HG02938 (cell line): ENCODE data around the gene LRP1B.

Source experiments
- ATAC-seq: cut with Tn5 transposase; IDR thresholded peaks from one replicate; pipeline ENCODE4 v1.9.1; 2021; ENCODE audit warnings: mild to moderate bottlenecking, moderate library complexity; ENCODE audit not compliant: unreplicated experiment

The LRP1B gene

DNA sequence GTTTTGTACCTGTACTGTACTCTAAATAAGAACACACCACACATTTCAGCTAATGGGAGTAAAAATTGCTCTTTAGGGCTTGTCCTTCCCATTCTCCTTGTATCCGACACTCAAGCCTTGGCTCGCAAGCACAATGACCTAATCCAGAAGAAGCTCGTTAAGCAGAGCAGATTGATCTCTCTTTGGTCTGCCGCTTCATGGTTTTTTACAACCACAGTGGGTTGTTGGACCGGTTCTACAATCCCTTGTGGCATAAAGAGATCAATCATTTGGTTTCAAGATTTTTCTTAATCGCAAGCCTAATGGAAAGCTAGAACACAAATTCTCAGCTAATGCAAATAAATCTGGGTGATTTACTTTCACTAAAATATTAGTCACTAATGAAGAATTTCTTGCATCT lies 662.1 kb downstream of the LRP1B start:
- no peak for ATAC-seq

DNA sequence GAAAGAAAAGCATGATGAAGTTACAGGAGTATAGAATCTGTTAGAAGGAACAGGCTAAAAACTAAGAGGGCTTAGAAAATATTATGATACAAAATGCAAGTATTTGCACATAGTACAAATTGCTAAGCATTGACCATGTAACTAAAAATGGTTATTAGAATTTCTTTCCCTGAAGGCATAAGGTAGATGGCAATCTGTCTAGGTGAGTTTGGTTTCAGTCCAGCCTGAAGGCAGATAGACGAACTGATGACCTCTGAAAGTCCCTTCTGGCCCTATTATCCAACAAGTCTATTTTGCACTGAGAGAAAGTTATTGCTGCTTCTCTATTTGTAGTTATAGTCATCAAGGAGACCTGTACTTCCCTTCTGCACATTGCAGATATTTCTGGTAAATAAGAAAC lies 663.5 kb downstream of the LRP1B start:
- no peak for ATAC-seq

- ATAC-seq = no peak
Observed at GRCh38 chr2:141464995-141465394, 665.8 kb downstream of the LRP1B start.

DNA sequence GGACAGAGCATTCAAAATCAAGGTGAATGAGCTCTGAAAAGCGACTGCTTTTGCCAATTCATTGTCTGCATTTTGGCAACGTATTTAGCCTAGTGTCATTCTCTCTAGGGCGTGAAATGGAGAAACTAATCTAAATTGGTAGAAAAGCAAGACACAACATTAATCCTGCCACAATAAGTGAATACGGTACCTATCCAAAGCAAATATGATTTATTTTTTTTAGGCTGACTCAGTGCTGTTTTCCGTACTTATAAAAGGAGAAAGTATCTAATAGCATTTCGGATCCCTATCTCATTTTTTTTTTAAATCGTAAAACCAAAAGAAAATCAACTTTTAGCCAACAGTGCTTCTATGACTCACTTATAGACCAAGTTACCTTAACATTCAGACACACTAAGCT lies 672.5 kb downstream of the LRP1B start:
- ATAC-seq = no peak

DNA sequence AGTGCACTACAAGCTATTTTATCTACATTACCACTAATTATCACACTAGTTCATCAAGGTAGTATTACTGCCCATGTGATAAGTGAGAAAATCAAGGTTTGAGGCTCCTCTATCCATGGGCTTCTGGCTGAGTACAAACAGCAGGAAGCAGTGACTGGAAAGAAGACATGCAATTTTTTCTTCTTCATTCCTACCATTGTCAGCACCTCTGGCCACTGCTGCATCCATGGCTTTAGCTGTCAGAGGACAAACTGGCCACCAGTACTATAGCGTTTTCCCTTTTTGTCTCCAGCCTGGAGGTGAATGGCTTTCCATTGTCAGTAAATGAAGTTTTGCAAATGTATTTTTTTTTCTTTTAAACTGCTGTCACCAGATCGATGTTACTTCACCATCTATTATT lies 674.9 kb downstream of the LRP1B start:
- no peak for ATAC-seq

DNA sequence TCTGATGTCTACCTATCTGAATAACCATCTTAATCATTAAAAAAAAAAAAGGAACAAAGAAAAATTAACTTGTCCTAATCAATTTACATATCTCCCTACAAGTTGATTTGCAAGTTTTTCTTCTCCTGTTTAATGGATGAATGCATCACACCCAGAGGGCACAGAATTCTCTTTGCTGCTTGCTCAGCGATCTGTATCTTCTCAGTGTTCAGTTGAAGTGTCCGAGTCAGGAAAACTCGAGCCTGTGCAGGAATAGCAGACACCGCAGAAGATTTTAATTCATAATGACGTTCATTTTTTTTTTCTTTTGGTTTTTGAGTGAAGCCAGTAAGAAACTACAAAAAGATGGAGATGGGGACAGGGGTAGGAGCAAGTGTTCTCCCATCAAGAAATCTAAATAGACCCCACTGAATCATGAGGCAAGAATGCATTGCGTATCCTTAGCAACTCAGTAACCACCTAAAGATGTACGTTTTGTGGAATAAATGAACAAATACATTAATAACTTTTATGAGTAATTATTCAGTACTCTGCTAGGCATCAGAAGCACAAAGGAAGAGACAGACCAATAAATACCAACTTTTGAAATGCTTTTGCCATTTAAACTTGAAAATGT lies 675.5 kb downstream of the LRP1B start:
- no peak for ATAC-seq

GRCh38 chr2:141440072-141440635 lies 690.7 kb downstream of the LRP1B start:
- ATAC-seq = no peak

GRCh38 chr2:141439524-141439923 lies 691.3 kb downstream of the LRP1B start:
- ATAC-seq = no peak

GRCh38 chr2:141438536-141438935 lies 692.3 kb downstream of the LRP1B start:
- ATAC-seq = no peak

- ATAC-seq = no peak
Observed at GRCh38 chr2:141437521-141437920, 693.3 kb downstream of the LRP1B start.

DNA sequence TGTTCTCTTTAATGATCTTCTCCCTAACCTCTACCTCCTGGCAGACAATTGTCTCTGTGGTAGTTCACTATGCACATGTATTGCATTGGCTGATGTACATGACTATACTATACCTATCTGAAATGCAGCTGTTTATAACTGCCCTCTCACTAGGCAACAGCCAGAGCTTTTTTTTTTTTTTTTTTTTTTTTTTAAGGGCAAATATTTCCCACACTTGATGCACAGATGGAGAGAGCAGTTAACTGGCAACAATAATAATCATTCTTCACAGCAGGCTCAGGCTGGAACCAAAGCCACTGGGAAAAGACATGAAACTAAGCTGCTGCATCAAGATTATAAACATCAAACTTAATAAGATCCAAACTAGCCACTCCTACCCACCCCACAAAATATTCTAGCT lies 707.7 kb downstream of the LRP1B start:
- no peak for ATAC-seq

DNA sequence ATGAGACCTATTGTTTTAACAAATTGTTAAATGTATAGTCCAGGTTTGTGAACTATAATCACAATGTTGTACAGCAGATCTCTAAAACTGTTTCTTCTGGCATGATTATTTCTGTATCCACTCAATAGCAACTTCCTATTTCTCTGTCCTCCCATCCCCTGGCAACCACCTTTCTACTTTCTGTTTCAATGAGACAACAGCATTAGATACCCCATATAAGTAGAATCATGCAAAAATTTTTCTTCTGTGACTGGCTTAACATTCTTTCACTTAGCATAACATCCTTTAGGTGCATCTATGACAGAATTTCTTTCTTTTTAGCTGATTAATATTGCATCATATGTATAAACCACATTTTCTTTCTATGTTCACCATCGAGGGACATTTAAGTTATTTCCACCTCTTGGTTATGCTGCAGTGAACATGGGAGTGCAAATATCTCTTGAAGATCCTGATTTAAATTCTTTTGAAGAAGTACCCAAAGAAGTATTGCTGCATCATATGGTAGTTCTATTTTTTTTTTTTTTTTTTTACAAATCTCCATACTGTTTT lies 713.5 kb downstream of the LRP1B start:
- ATAC-seq = no peak

DNA sequence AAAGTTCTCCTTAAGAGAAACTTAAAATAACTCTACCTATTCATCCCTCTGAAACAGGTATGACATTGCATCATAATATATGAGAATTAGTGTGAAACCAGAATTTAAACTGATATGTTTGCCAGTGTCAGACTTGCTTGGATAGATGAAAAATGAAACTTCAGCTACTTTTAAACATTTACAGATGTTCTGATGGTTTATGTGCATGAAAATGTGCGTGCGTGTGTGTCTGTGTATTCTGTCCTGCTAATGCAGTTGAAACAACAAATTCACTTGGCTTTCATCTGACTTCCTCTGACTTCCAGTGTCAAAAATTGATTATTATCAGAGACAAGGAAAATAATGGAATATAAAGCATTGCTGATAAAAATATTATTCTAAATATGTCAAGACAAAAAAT lies 719.4 kb downstream of the LRP1B start:
- ATAC-seq = no peak

DNA sequence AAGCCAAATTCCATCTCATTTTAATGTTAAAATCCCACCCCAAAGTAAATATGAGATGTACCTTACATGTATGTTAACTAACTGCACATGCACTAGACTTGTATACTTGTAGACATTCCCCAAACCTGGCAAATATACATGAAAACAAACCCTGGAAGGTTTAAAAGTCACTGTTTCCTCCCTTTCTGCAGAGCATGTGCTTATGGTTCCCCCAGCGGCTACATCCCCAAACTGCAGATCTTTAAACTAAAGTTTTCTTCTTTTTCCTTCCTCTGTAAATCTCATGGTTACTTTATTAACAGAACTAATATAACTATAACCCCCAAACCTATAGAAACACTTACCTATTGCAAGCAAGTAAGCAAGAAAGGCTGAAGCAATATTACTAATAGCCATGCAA lies 731.5 kb downstream of the LRP1B start:
- no peak for ATAC-seq

DNA sequence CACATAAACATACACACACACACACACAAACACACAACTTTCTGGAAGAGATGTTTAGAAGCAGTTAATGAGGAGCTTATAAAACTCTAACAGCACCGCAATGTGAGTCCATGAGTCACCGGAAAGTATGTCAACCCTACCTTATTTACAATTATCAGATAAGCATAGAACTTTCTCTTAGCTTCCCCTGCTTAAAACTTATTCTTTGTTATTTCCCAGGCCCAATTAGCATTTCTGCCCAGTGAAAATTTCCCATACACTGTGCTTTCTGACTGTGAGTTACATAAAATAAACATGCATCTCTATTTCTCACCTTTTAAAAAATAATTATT lies 737.6 kb downstream of the LRP1B start:
- ATAC-seq = no peak

DNA sequence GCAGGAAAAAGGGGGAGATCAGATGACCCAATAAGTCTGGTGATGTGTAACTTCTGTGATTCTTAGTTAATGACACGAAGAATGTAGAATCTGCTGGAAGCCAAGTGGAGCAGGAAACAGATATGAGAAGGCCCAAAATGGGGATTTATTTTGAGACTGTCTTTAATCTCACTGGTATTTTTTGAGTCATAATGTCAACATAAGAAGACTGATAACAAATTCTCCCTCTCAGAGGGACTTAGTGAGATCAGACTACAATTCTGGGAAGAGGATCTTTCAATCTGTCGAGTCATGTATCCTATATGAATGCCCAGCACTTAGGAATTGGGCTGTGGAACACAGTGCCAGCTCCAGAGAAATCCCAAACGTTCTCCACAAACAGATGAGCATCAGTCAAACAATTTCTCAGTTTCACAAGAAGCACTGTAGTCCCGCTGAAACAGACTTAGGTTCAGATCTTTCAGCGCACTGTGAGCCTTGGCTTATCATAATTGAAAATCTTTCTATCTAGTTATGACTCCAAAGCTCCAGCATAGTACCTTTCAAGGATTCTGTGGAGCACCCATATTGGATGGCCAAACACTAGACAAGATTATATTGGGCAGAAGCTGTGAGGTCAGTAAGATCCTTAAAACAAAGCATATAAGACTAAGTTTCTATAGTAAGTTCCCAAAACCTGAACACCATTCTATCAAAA lies 738.2 kb downstream of the LRP1B start:
- no peak for ATAC-seq

- no peak for ATAC-seq
Observed at GRCh38 chr2:141386168-141386567, 744.6 kb downstream of the LRP1B start.

DNA sequence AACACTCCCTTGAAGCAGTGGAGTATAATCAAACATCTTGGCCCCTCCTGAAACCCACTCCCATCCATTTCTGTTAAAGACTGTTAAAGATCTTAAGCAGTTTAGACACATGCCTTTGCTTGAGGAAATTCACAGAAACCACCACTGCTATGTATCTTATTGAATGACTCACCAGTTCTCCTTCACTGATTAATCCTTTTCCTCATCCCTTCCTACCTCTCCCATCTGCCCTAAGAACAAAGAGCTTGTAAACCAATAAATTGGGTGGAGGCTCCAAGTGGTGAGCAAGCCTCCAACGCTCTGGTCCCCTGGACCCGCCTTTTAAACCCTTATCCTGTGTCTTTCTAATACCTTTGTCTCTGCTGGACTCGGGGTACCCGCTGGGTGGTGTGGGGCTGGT lies 746.1 kb downstream of the LRP1B start:
- no peak for ATAC-seq

GRCh38 chr2:141381946-141382345 lies 748.9 kb downstream of the LRP1B start:
- ATAC-seq = no peak

DNA sequence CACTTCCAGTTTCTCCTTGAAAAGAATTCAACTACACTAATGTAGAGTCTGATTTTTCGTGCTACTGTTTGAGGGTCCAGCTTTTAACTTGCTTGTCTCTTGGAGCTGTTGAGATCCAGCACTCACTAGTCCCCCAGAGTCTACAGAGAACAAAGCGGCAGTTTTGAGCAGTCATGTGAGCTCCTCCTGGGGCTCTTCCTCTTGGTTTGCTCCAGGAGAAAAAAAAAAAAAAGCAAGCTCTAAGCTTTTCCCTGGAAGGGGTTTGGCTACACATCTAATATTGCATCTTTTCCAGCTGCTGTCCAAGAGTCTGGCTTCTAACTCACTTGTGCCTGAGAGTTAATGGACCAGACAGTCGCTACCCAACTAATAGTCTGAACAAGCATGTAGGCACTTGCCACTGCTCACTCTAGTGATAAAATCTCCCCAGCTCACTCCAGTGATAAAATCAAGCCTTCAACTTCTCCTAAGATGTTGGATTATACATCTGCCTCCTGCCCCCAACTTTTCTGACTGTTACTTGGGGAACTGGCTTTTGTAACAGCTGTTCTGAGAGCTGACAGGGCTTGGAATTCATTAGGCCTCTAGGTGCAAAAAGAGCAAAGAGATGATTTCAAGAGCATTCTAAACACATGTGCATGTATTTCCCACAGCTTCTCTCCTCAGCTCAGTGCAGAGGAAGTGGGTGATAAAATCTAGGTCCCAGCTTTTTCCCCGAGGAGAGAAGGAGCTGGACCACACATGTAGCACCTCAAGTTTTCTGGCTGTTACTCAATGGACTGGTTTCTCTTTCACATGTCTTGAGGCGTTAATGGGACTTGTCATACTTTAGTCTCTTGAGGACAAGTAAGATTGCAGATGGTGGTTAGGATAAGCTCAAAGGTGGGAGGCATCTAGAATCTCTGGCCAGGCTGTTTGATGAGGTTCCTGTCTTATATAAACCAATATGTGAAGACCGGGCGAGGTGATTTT lies 750.5 kb downstream of the LRP1B start:
- ATAC-seq = no peak

- ATAC-seq = no peak
Observed at GRCh38 chr2:141364821-141365220, 766.0 kb downstream of the LRP1B start.
